Inferior parietal cortex (tissue), 1 donor: Measurements from ENCODE around the gene BEX1.
"Not testable (repeated sequence)": the region's sequence is repeated elsewhere in the genome, so short reads cannot be mapped to it uniquely, and the experiment has no call there.

Experiments used
- DNase-seq: peaks from one replicate; pipeline ENCODE4 v3.0.0-alpha.2; 2016; ENCODE audit errors: extremely low spot score

The BEX1 gene

DNA sequence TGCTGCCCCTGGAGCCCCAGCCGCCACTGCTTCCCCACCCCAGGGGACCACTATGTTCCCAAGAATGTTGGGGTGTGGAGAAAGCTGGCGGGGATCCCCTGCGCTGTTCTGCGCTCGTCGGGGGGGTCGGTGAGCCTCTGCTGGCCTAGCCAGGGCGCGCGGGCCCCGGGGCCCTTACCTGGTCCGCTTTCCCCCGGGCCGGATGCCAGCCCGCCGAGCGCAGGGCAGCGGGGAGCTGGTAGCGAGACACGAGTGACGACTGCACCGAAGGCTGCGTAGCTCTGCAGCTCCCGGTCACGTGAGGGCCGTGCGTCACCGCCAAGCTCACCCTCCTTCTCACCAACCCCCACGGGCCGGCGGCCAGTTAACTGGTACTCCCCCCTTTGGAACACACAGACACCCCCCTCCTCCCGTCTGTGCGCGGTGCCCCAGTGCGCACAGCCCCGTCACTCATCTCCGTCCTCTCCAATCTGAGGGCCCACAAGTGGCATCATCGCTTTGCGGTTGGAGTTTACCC is at the start of gene BEX1:
Gene BEX1, minus strand, starts transcription at position 254 of the 517 bp plus-strand sequence. CDS start 897 bp downstream, outside the sequence.
- peak; percentile 62 for DNase-seq

DNA sequence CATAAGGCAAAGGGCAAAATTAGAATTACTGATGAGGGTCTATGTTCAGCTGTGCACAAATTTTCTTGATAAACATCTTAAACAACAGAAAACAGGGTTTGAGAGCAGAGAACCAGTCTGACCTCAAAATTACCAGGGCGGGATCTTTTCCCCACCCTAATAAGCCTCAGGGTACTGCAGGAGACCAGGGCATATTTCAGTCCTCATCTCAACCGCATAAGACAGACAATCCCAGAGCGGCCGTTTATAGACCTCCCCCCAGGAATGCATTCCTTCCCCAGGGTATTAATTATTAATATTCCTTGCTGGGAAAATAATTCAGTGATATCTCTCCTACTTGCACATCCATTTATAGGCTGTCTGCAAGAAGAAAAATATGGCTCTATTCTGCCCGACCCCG is 45.5 kb upstream of the BEX1 start:
- not testable (repeated sequence) for DNase-seq

DNA sequence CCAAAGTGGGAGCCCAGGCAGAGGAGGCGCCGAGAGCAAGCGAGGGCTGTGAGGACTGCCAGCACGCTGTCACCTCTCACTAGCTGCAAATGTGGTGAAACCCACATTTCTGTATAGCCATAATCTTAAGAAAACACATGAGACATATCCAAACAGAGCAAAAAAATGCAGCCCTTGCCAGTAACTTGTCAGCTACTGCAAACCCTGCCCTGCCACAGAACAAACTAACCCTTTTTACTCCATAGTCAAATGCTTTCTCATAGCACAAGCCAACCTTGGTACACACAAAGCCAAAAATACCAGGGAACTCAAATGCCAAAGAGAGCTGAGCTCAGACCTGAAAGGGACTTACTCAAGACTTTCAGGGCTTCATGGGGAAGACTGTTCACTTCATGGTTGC is 43.9 kb upstream of the BEX1 start:
- no peak for DNase-seq

DNA sequence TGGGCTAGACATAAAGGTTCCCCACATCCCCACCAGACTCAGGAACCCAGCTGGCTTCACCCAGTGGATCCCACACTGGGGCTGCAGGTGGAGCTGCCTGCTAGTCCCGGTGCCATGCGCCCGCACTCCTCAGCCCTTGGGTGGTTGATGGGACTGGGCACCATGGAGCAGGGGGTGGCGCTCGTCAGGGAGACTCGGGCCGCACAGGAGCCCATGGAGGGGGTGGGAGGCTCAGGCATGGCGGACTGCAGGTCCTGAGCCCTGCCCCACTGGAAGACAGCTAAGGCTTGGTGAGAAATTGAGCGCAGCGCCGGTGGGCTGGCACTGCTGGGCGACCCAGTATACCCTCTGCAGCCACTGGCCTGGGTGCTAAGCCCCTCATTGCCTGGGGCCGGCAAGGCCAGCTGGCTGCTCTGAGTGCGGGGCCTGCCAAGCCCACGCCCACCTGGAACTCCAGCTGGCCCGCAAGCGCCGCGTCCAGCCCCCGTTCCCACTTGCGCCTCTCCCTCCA is 43.3 kb upstream of the BEX1 start:
- not testable (repeated sequence) for DNase-seq

DNA sequence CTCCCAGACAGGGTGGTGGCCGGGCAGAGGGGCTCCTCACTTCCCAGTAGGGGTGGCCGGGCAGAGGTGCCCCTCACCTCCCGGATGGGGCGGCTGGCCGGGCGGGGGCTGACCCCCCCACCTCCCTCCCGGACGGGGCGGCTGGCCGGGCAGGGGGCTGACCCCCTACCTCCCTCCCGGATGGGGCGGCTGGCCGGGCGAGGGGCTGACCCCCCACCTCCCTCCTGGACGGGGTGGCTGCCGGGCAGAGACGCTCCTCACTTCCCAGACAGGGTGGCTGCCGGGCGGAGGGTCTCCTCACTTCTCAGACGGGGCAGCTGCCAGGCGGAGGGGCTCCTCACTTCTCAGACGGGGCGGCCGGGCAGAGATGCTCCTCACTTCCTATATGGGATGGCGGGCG is 40.4 kb upstream of the BEX1 start:
- DNase-seq: not testable (repeated sequence)

DNA sequence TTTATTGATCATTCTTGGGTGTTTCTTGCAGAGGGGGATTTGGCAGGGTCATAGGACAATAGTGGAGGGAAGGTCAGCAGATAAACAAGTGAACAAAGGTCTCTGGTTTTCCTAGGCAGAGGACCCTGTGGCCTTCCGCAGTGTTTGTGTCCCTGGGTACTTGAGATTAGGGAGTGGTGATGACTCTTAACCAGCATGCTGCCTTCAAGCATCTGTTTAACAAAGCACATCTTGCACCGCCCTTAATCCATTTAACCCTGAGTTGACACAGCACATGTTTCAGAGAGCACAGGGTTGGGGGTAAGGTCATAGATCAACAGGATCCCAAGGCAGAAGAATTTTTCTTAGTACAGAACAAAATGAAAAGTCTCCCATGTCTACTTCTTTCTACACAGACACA is 39.9 kb upstream of the BEX1 start:
- not testable (repeated sequence) for DNase-seq

DNA sequence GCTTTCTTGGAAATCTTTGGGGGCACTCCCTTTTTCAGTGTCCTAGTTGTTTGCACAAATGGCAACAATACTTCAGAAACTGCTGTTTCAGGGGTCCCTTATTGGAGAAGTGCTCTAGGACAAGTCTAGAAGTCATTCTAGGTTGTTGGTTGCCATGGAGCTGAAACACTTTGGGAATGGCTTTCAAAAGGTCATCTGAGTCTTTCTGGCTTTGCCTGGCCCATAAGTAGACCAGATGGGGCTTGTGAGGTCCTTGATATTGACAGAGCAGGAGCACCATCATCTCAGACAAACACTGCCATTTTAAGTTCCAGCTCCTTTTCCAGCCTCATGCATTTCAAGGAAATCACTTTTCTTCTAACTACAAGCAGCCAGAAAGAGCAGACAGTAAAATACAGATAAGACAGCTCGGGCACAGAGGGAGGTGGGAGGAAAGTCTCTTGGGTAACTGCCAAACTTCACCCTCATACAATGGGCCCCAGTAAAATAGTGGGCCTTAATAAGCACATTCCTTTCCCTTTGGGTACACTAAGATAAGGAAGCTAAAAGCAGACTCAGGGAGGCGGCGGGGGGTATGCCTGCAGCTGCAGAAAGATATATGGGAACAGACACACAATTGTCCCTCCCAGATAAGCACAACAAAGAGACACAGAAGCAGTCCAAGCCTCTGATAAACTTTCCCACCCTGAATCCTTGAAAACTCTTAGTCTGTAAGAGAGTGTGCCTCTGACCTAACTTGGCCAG is 37.5 kb upstream of the BEX1 start:
- DNase-seq: peak; percentile 11

DNA sequence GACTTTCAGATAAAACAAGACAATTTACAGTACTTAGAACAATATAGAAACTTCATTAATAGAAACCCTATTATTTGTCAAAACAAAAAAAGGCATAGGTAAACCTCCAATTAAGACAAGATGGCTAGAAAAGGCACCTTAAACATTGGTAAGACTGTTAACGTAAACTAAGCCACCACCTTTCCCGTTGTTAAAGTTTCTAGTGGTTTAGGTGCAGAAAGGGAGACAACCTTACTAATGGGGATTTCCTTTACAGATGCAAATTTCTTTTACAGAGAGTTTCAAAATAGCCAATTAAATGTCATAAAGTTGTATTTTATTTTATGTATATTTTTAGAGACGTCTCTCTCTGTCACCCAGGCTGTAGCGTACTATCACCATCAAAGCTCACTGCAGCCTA is 36.5 kb upstream of the BEX1 start:
- DNase-seq: no peak

DNA sequence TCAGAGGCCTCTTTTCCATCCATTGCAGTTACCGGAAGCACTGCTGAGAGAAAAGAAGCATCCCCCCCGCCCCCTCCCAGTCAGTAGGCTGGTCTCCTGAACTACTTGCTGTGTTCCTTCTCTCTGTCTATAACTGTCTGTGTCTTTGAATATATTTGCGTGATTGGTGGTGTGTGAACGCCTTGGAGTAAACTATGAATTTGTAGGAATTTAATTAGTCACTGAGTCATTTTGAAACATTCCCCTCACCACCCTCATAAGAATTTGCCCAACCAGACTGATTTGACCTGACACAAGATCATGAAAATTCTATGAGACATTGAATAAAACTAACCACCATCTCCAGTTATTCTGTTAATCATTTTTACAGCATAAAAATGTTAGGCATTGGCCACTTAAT is 35.7 kb upstream of the BEX1 start:
- DNase-seq: no peak

DNA sequence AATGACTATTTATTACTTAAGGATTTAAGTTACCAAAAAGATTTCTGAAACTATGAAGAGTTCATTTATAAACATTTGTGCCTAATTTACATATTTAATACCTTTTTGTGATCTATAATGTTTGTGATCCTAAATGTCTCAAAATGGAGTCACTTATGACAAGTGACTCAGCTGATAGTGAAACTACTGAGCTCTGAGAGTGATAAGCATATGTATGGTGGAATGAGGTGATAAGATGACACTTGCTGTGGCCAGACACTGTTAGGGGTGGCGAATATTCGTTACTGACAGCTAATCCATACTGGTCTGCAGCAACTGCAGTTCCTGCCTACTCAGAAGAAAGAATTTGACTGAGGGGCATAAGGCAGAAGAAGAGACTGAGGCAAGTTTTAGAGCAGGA is 34.5 kb upstream of the BEX1 start:
- DNase-seq: no peak

DNA sequence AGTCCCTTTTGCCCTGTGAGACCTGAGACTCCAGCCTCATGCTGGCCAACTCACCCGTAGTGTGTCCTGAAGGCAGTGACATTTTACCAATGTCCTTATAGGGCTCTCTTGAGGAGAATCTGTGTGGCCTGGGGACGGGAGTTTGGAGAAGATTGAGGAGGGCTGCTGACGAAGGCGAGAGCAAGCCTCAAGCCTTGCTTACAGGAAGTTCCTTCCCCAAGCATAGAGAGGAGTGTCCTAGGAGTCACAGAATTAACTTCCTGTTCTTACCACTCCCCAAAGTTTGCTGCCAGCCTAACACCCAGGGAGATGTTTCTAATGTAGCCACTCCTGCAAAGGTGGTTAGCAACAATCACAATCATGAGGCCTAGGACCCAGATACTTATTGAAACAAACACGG is 29.0 kb upstream of the BEX1 start, which contains the start of gene NXF3:
Gene NXF3, minus strand, starts transcription at position 202 of the 400 bp plus-strand sequence. Its CDS starts 120 bp downstream, at position 82.
- no peak for DNase-seq

DNA sequence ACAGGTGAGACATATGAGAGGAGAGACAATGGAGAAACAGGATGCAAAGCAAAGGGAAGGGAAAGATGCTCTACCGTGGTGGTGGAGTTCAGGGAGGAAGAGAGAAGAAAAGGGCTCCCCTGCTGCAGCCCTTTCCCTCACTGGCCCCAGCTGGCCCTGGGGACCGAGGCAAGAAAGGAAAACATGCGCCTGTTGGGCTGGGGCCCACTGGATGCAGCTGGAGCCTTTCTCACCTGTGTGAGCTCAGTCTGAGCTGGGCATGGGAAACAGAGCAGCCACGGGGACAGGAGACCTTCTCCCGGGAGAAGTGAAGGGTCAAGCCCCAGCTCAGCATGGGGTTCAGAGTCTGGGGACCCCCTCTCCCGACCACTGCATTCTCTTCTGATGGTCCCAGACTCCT is 17.1 kb upstream of the BEX1 start:
- no peak for DNase-seq

DNA sequence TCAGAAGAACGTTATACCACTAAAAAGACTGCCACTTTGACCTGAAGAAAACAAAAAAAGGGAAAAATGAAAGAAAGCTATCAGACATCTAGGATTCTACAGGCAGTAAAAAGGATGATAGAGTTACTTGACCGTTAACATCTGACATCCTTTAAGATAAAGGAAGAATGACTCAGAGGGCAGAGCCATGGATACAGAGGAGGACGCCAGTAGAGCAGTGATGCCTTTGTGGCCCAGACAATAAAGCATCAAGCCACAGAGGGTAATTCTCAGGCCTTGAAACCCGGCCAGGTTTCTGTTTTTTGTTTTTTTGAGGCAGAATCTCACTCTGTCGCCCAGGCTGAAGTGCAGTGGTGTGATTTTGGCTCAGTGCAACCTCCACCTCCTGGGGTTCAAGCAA is 9.5 kb upstream of the BEX1 start:
- DNase-seq: no peak

DNA sequence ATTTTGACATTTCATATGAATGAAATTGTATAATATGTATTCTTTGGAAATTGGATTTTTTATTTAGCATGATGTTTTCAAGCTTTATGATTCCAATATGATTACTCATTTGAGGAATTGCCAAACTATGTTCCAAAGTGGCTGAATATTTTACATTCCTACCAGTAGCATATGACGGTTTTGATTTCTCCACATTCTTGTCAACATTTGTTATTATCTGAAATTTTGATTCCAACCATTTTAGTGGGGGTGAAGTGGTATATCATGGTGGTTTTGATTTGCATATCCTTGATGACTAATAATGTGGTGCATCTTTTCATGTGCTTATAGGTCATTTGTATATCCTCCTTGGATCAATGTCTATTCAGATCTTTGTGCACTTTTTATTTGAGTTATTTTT is 2.6 kb upstream of the BEX1 start:
- no peak for DNase-seq

DNA sequence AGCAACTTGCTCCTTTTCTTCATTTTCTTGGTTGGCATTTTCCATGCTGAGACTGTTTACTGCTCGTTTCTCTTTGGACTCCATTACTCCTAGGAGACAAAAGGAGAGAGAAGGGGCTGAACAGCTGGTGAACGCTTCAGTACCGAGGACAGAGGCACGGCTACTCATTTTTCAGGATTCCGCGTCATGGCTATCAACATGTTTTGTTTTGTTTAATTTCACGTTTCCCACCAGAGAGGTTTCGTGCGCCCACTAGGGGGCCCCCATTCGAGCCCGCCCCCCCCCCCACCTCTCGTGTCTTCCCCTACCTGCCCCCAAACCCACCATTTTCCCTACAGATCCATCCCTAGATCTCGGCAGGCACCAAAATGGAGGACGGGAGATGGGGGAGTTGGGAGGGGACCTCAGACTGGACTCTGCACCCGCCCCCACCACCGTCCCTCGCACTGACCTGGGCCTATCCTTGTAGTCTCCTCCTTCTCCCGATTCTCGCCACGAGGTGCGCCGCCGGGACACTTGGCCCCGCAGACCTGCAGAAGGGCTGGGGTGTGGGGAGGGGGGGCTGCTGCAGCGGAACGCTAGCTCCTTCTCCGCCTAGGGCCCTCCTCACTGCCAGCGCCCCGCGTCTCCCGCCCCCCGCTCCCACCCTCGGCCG is 653 bp downstream of the BEX1 start:
- DNase-seq: peak; percentile 11

DNA sequence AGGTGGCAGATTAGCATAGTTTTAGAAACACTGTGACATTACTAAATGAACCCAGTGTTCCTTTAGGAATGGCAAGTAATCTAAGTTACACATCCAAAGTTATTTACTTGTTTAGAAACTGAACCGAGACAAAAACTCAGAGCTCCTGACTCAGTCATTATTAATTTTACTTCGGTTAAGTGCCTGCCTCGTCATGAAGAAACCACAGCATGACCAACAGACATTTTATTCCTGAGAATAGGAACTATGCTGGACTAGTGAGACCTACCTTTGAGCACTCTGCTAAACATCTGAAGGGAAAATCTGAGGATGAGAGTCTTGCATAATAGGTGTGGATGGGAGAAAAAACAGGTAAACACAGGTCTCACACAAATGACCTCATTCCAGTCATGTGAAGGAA is 2.5 kb downstream of the BEX1 start:
- DNase-seq: no peak

DNA sequence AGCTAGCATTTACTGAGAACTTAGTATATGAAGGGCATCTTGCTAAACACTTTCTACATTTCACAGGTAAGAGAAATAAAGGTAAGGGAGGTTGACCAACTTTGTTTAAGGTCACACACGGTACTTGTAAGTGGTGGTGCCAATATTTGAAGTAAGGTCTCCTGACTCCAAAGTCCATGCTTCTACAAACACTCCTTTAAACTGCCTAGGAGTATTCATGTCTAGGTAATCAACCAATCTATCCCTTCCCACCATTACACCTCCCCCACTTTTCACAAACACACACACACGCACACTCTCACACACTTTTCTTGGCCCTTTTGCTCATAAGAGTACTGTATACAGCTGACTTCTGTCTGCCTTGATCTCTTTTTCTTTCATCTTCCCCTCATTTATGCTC is 7.1 kb downstream of the BEX1 start:
- DNase-seq: no peak

DNA sequence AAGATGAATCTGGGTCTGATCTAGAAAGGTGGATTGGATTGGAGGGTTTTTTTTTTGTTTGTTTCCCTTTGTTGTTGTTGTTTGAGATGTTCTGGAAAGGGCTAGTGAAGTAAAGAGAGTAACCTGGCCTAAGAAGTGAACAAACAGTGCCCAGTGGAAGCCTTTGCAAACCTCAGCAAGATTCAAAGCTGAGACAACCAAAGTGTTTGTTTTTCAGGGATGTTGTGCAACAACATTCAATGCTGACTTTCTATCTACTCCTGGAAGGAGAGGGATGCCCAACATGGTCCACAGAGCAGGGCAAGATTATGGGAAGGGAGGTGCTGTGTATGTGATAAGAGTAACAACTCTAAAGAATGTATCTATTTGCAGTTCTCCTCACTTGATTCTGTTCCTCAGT is 11.3 kb downstream of the BEX1 start:
- DNase-seq: no peak

DNA sequence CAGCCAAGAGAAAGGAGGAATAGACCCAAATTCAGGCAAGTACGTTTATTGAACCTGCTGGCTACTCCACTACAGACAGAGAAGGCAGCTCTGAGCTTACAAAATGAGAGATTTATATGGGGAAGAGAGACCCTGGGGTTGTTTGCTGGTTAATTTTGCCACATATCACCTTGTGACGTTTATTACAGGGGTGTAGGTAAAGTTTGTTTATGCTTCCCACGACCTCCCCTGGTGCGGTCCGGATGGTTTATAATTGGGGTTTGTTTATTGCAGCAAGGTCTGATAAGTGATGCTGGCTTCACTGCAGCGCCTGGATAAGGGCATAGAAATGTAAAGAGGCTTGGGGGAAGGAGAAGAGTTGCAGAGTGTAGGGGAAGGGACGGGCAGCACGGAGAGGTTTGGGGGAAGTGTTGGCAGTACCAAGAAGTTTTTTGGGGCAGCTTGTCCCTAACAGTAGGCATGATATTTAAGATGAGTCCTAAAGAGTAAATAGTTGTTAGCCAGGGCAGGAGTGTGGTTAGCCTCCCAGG is 12.6 kb downstream of the BEX1 start:
- DNase-seq: no peak

DNA sequence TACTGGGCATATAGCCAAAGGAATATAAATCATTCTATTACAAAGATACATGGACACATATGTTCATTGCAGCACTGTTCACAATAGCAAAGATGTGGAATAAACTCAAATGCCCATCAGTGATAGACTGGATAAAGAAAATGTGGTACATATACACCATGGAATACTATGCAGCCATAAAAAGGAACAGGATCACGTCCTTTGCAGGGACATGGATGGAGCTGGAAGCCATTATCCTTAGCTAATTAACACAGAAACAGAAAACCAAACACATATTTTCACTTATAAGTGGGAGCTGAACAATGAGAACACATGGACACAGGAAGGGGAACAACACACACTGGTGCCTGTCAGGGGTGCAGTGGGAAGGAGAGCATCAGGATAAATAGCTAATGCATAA is 30.6 kb downstream of the BEX1 start:
- not testable (repeated sequence) for DNase-seq

DNA sequence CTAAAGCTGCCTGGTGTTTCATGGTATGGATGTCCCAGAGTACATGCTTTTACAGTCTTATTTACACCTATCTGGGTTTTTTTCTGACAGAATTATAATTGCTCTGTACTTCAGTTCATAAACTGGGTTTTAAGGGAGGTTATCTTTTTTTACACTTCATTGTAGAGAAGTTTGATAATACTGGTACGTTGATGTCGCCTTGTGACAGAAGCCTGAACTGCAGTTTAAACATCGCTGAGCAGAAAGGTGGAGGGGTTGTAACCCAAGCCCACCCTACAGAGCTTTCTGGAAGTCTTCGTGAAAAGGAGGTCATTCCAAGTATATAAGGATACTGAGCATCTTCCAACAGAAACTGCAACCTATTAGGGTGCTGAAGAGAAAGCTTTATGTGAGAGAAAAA is 46.4 kb downstream of the BEX1 start:
- DNase-seq: no peak

DNA sequence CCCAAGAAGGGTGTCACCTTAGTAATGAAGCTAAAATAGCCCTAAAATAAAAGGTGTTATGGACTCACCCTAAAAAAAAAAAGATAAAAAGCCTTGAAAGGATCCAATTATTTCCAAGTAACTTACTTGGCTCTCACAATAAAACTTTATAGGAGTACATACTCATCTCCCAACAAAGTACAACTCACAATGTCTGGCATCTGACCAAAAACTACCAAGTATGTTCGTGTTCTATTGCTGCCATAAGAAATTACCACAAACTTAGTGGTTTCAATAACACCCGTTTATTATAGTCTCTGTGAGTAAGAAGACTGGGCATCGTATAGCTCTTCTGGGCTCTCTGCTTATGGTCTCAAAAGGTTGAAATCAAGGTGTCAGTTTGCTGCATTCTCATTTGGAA is 51.0 kb downstream of the BEX1 start:
- no peak for DNase-seq
